Activated gamma-delta T cell treated with Interleukin-2 at 50 U/mL for 16 hours (primary cell): ENCODE data around the gene FBXW10B.
"Not testable (repeated sequence)": the region's sequence is repeated elsewhere in the genome, so short reads cannot be mapped to it uniquely, and the experiment has no call there.

Experiments
- DNase-seq: peaks from one replicate; pipeline ENCODE4 v3.0.0-alpha.2; 2020

Gene FBXW10B

GRCh38 chr17:15619331-15620058 lies at the start of gene FBXW10B:
Gene FBXW10B, minus strand, starts transcription at chr17:15619704. Its CDS starts 192 bp downstream, at chr17:15619512.
- not testable (repeated sequence) for DNase-seq

GRCh38 chr17:15663691-15664090 lies 44.2 kb upstream of the FBXW10B start:
- no peak for DNase-seq

- no peak for DNase-seq
Observed at GRCh38 chr17:15663176-15663575, 43.7 kb upstream of the FBXW10B start.

- no peak for DNase-seq
Observed at GRCh38 chr17:15662681-15663080, 43.2 kb upstream of the FBXW10B start.

- DNase-seq = no peak
Observed at GRCh38 chr17:15660077-15660476, 40.6 kb upstream of the FBXW10B start.

GRCh38 chr17:15659663-15660062 lies 40.2 kb upstream of the FBXW10B start:
- no peak for DNase-seq

GRCh38 chr17:15659236-15659635 lies 39.7 kb upstream of the FBXW10B start:
- no peak for DNase-seq

GRCh38 chr17:15658296-15658695 lies 38.8 kb upstream of the FBXW10B start:
- DNase-seq = no peak

GRCh38 chr17:15657868-15658267 lies 38.4 kb upstream of the FBXW10B start:
- DNase-seq = no peak

GRCh38 chr17:15654886-15655561 lies 35.5 kb upstream of the FBXW10B start:
- no peak for DNase-seq

GRCh38 chr17:15654401-15654800 lies 34.9 kb upstream of the FBXW10B start:
- DNase-seq = not testable (repeated sequence)

GRCh38 chr17:15652960-15653359 lies 33.5 kb upstream of the FBXW10B start:
- DNase-seq = no peak

- DNase-seq = no peak
Observed at GRCh38 chr17:15651583-15652110, 32.1 kb upstream of the FBXW10B start.

GRCh38 chr17:15650741-15651582 lies 31.5 kb upstream of the FBXW10B start:
- no peak for DNase-seq

GRCh38 chr17:15649861-15650421 lies 30.4 kb upstream of the FBXW10B start:
- no peak for DNase-seq

- no peak for DNase-seq
Observed at GRCh38 chr17:15648386-15648785, 28.9 kb upstream of the FBXW10B start.

- DNase-seq = not testable (repeated sequence)
Observed at GRCh38 chr17:15645942-15646312, 26.4 kb upstream of the FBXW10B start.

GRCh38 chr17:15645099-15645941 lies 25.8 kb upstream of the FBXW10B start:
- not testable (repeated sequence) for DNase-seq

GRCh38 chr17:15642505-15643251 lies 23.2 kb upstream of the FBXW10B start:
- DNase-seq = not testable (repeated sequence)

GRCh38 chr17:15642014-15642413 lies 22.5 kb upstream of the FBXW10B start:
- not testable (repeated sequence) for DNase-seq

- not testable (repeated sequence) for DNase-seq
Observed at GRCh38 chr17:15630930-15631453, 11.5 kb upstream of the FBXW10B start.
